AG04450 (cell line): ENCODE results near the gene SKP1. TPM values are rescaled to one million over a fixed set of nuclear protein-coding genes. Genes with fewer than 3 reads are reported as not detected.
A peak's percentile ranks its signal among the peaks of the same experiment; 100 is the strongest.
"Not testable (repeated sequence)": the region's sequence is repeated elsewhere in the genome, so short reads cannot be mapped to it uniquely, and the experiment has no call there.

ENCODE experiments used
- CTCF ChIA-PET: fragments of 300-600, 350-600 bp; formaldehyde crosslinking; extraction: SDS; loops from one replicate; lab custom pipeline; 2022; ENCODE audit warnings: antibody characterized with exemption, inconsistent platforms; lab: Charles Lee
- POLR2A ChIA-PET: fragments of 350-600 bp; formaldehyde crosslinking; extraction: SDS; loops from one replicate; lab custom pipeline; 2021; ENCODE audit warnings: antibody characterized with exemption, inconsistent platforms; lab: Yijun Ruan, JAX
- DNase-seq: peaks from one replicate; pipeline ENCODE4 v3.0.0-alpha.2; 2011; ENCODE audit warnings: low read depth, low spot score
- H3K27ac ChIP-seq: one replicate; pipeline ENCODE4 v1.5.1; 2012; ENCODE audit warnings: low read depth, low read length, control low read depth
- H3K27me3 ChIP-seq: one replicate; pipeline ENCODE4 v1.6.0; 2012; ENCODE audit warnings: low read length; ENCODE audit not compliant: control insufficient read depth, insufficient read depth
- H3K4me3 ChIP-seq: 2 replicates; pipeline ENCODE4 v1.5.1; 2011; ENCODE audit warnings: mild to moderate bottlenecking, low read depth, low read length, control low read depth
- H3K9me3 ChIP-seq: 2 replicates; pipeline ENCODE4 v1.5.1; 2012; ENCODE audit warnings: low read length; ENCODE audit not compliant: control insufficient read depth, insufficient read depth
- polyA plus RNA-seq: library from polyadenylated mRNA; depleted of rRNA; stranded (reverse); fragments of >200 nt; gene quantifications from 2 replicates; pipeline ENCODE4 v1.2.3, GENCODE V29; 2011
- TF ChIP-seq, protein P1 (sequence below): IDR thresholded peaks from 2 replicates; pipeline ENCODE4 v1.5.1; 2011; ENCODE audit warnings: low read depth, low read length, control low read depth, inconsistent platforms

Gene SKP1
- polyA plus RNA-seq, 1 experiment, result 1,036 TPM

GRCh38 chr5:134223406-134224248, 46.9 kb upstream of the SKP1 start:
- POLR2A ChIA-PET, result interaction anchor here (1.7 kb wide), 1 partner anchor 21 kb away, joined by 5 read pairs; no protein-coding TSS in a partner anchor

GRCh38 chr5:134221690-134222089, 44.9 kb upstream of the SKP1 start:
- H3K27me3 ChIP-seq, H3K9me3 ChIP-seq, DNase-seq, H3K4me3 ChIP-seq, H3K27ac ChIP-seq: not testable (repeated sequence)
- CTCF ChIA-PET, result interaction anchor here (0.7 to 8.7 kb wide), 3 partner anchors 26 to 436 kb away, joined by 3 to 37 read pairs (median 4); no protein-coding TSS in a partner anchor
- POLR2A ChIA-PET, result interaction anchor here (0.6 to 1.7 kb wide), 5 partner anchors 10 to 448 kb away, joined by 3 to 7 read pairs (median 3); no protein-coding TSS in a partner anchor

More at GRCh38 chr5:134223406-134224248, 46.9 kb upstream of the SKP1 start:
- no peak for DNase-seq
- TF ChIP-seq, protein P1, sequence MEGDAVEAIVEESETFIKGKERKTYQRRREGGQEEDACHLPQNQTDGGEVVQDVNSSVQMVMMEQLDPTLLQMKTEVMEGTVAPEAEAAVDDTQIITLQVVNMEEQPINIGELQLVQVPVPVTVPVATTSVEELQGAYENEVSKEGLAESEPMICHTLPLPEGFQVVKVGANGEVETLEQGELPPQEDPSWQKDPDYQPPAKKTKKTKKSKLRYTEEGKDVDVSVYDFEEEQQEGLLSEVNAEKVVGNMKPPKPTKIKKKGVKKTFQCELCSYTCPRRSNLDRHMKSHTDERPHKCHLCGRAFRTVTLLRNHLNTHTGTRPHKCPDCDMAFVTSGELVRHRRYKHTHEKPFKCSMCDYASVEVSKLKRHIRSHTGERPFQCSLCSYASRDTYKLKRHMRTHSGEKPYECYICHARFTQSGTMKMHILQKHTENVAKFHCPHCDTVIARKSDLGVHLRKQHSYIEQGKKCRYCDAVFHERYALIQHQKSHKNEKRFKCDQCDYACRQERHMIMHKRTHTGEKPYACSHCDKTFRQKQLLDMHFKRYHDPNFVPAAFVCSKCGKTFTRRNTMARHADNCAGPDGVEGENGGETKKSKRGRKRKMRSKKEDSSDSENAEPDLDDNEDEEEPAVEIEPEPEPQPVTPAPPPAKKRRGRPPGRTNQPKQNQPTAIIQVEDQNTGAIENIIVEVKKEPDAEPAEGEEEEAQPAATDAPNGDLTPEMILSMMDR, result no peak
- no peaks in the 10 kb centered on the region; the same call in 1 of the 2 replicates for H3K9me3 ChIP-seq
- CTCF ChIA-PET, result interaction anchor here (1.7 to 8.7 kb wide), 2 partner anchors 39 to 66 kb away, joined by 6 to 37 read pairs; no protein-coding TSS in a partner anchor
- H3K27ac ChIP-seq, result no peak overlapping the region
- H3K4me3 ChIP-seq, result peak overlapping the region; percentile 96
- H3K27me3 ChIP-seq, result no peaks in the 10 kb centered on the region

DNA sequence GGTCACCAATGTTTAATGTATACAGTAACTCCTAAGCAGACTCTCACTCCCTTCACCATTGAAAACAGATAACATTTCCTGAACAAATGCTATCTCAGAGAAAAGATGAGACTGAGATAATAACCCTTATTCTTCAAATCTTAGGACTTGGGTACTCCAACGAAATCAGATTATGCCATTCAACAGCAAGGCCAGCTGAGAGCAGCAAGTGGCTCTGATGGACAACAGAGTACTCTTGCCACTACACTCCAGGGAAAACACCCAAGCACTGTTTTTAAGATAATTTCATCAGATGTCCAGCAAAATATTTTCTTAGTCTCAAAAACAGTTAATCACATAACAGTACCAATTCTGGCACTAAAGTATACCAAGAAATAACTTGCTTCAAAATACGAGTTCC, 39.0 kb upstream of the SKP1 start:
- H3K27ac ChIP-seq, result no peak overlapping the region
- H3K9me3 ChIP-seq, result peaks cover 11% of the 10 kb centered on the region
- no peak for DNase-seq
- TF ChIP-seq, protein P1, result no peak
- H3K4me3 ChIP-seq, result no peak overlapping the region
- CTCF ChIA-PET, result no interaction called here
- POLR2A ChIA-PET, result no interaction called here
- no peaks in the 10 kb centered on the region for H3K27me3 ChIP-seq

GRCh38 chr5:134211263-134212031, 34.7 kb upstream of the SKP1 start:
- not testable (repeated sequence) for H3K27me3 ChIP-seq, H3K4me3 ChIP-seq, DNase-seq, H3K27ac ChIP-seq
- POLR2A ChIA-PET, result interaction anchor here (0.7 to 1.6 kb wide), 8 partner anchors 10 to 342 kb away, joined by 3 to 9 read pairs (median 6); partner anchors contain the start of genes PPP2CA and SKP1
- peaks cover 11% of the 10 kb centered on the region for H3K9me3 ChIP-seq
- CTCF ChIA-PET, result interaction anchor here (0.6 to 5.1 kb wide), 3 partner anchors 27 to 78 kb away, joined by 4 to 30 read pairs (median 4); no protein-coding TSS in a partner anchor

DNA sequence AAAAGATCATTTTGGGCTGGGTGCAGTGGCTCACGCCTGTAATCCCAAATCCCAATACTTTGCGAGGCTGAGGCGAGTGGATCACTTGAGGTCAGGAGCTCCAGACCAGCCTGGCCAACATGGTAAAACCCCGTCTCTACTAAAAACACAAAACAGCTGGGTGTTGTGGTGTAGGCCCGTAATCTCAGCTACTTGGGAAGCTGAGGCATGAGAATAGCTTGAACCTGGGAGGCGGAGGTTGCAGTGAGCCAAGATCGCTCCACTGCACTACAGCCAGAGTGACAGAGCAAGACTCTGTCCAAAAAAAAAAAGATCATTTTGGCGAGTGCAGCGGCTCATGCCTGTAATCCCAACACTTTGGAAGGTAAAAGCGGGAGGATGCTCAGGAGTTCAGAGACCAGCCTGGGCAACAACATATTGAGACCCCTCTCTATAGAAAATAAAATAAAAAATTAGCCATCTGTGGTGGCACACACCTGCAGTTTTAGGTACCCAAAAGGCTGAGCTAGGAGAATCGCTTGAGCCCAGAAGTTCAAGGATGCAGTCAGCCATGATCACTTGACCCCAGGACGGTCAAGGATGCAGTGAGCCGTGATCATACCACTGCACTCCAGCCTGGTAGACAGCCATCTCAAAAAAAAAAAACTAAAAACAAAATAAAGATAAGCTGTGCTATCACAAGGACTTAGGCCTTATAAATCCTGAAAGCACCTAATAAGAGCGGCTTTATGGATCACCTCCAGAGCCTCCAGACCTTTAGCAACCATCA, 32.9 kb upstream of the SKP1 start:
- H3K9me3 ChIP-seq, result peaks cover 11% of the 10 kb centered on the region
- H3K27me3 ChIP-seq, result no peaks in the 10 kb centered on the region
- TF ChIP-seq, protein P1, result no peak
- ChIA-PET POLR2A (interaction anchor here (0.6 to 1.6 kb wide), 3 partner anchors 16 to 466 kb away, joined by 4 to 7 read pairs (median 5); partner anchors contain the start of genes PPP2CA and SKP1), CTCF (interaction anchor here (0.5 to 5.1 kb wide), 3 partner anchors 10 to 378 kb away, joined by 5 to 30 read pairs (median 6); no protein-coding TSS in a partner anchor)
- DNase-seq, result no peak
- H3K27ac ChIP-seq, result no peak overlapping the region
- no peak overlapping the region for H3K4me3 ChIP-seq
